HepG2 (cell line): Measurements from ENCODE around the gene TADA2A. TPM values are rescaled to one million over a fixed set of nuclear protein-coding genes. Genes with fewer than 3 reads are reported as not detected.

ENCODE experiments used
- ATAC-seq: fragments of 200-7000 bp; cut with Tn5 transposase; 3 replicates; pipeline ENCODE4 v1.9.1; 2020; ENCODE audit warnings: mild to moderate bottlenecking, moderate library complexity
- BruUV-seq: library from RNA; stranded (reverse); fragments of 400-500 nt; replicated peaks from 2 replicates; lab custom pipeline; 2021; lab: Mats Ljungman, UMichigan
- CTCF ChIA-PET: fragments of 300-600 bp; formaldehyde crosslinking; extraction: SDS; loops from one replicate; lab custom pipeline; 2021; ENCODE audit warnings: low total read pairs, inconsistent platforms, low intra/inter-chr PET ratio; lab: Yijun Ruan, JAX
- POLR2A ChIA-PET: fragments of 350-600 bp; sonication (Branson Sonifier 250); formaldehyde crosslinking; loops from one replicate; lab custom pipeline; 2020; ENCODE audit warnings: antibody characterized with exemption, inconsistent platforms; lab: Yijun Ruan, JAX
- DNase-seq: peaks from one replicate; pipeline ENCODE4 v3.0.0-alpha.2; 2015; ENCODE audit warnings: low spot score
- FAIRE-seq: peaks from 3 replicates; lab custom pipeline; 2011; peaks lifted over from hg19 to GRCh38; lab: Jason Lieb, UNC
- H2AFZ ChIP-seq: one replicate; pipeline ENCODE4 v1.6.1; 2011; ENCODE audit warnings: low read length, inconsistent platforms
- H3K27ac ChIP-seq: fragments of 300-600 bp; 3 replicates; pipeline ENCODE4 v1.8.0; 2011; ENCODE audit warnings: mixed run types, mild to moderate bottlenecking, mixed read lengths, low read length, inconsistent platforms; ENCODE audit not compliant: insufficient read depth; ENCODE audit errors: extremely low read length
- H3K27me3 ChIP-seq, 2 experiments: fragments of 200-600 bp in 1 of 2; 2 replicates in 1 of 2; 3 replicates in 1 of 2; pipeline versions ENCODE4 v1.6.0 to v1.8.0; 2011; ENCODE audit warnings: low read length in 2 of 2, mild to moderate bottlenecking in 2 of 2, moderate library complexity in 2 of 2, inconsistent platforms in 1 of 2; ENCODE audit not compliant: insufficient read depth in 2 of 2, control insufficient read depth in 1 of 2
- H3K36me3 ChIP-seq, 2 experiments: fragments of 200-600 bp in 1 of 2; replicated peaks in 1 of 2; 2 replicates in 1 of 2; 3 replicates in 1 of 2; pipeline versions ENCODE4 v1.5.1 to v1.8.0; 2011; ENCODE audit warnings: low read length in 2 of 2, inconsistent platforms in 1 of 2; ENCODE audit not compliant: insufficient read depth in 2 of 2, control insufficient read depth in 1 of 2
- H3K4me1 ChIP-seq: 2 replicates; pipeline ENCODE4 v1.5.1; 2012; ENCODE audit warnings: low read length, inconsistent platforms; ENCODE audit not compliant: insufficient read depth
- H3K4me2 ChIP-seq: 2 replicates; pipeline ENCODE4 v1.6.0; 2011; ENCODE audit warnings: low read depth, low read length, inconsistent platforms
- H3K4me3 ChIP-seq, 3 experiments: fragments of 200-600 bp in 1 of 3; sonication (generic), shearing (Covaris generic) in 1 of 3; replicated peaks in 1 of 3; 2 replicates each; pipeline ENCODE4 v1.5.1; 2011 to 2016; ENCODE audit warnings: low read length in 3 of 3, inconsistent platforms in 2 of 3, low read depth in 2 of 3, mild to moderate bottlenecking in 2 of 3, control low read depth in 1 of 3, mixed read lengths in 1 of 3; ENCODE audit not compliant: insufficient read depth in 1 of 3
- H3K79me2 ChIP-seq: one replicate; pipeline ENCODE4 v1.6.1; 2011; ENCODE audit warnings: low read length, inconsistent platforms; ENCODE audit not compliant: insufficient read depth
- H3K9ac ChIP-seq: 2 replicates; pipeline ENCODE4 v1.6.0; 2011; ENCODE audit warnings: mild to moderate bottlenecking, low read depth, low read length, inconsistent platforms; ENCODE audit not compliant: insufficient read depth
- H3K9me3 ChIP-seq: 2 replicates; pipeline ENCODE4 v1.5.1; 2012; ENCODE audit warnings: mild to moderate bottlenecking, low read length
- H4K20me1 ChIP-seq: 2 replicates; pipeline ENCODE4 v1.6.0; 2011; ENCODE audit warnings: inconsistent platforms, mild to moderate bottlenecking, low read length, moderate library complexity; ENCODE audit not compliant: insufficient read depth
- EP300 ChIP-seq, 3 experiments: sonication (generic) in 1 of 3; formaldehyde crosslinking in 1 of 3; IDR thresholded peaks; 2 replicates each; pipeline versions ENCODE4 v1.5.1 to v1.6.1; 2011 to 2020; ENCODE audit warnings: low read depth in 2 of 3, low read length in 2 of 3, borderline replicate concordance in 1 of 3, improper control_type of control experiment in 1 of 3, mild to moderate bottlenecking in 1 of 3, missing genetic modification reagents in 1 of 3, moderate library complexity in 1 of 3
- KDM1A ChIP-seq: IDR thresholded peaks from 2 replicates; pipeline ENCODE4 v1.6.1; 2016; ENCODE audit warnings: missing compliant biosample characterization
- SETDB1 ChIP-seq: sonication (generic); formaldehyde crosslinking; IDR thresholded peaks from 2 replicates; pipeline ENCODE4 v1.5.1; 2020; ENCODE audit warnings: missing genetic modification reagents, mild to moderate bottlenecking, borderline replicate concordance
- XRCC5 ChIP-seq: fragments of 200-400 bp; formaldehyde crosslinking; optimal IDR thresholded peaks from 2 replicates; pipeline ENCODE3; 2017; ENCODE audit warnings: mild to moderate bottlenecking, low read length
- ZNF251 ChIP-seq: sonication (generic); formaldehyde crosslinking; IDR thresholded peaks from 2 replicates; pipeline ENCODE4 v1.9.0; 2021; ENCODE audit warnings: mild to moderate bottlenecking, missing genetic modification reagents
- WGBS: methylation state at CpG from one replicate; pipeline ENCODE4 v1.1.6; 2017; ENCODE audit warnings: low lambda C conversion rate; 5-methylcytosine and 5-hydroxymethylcytosine counted together
- in situ Hi-C: cut with HindIII; loops from 2 replicates; pipeline ENCODE4 v1.10.0; 2017; ENCODE audit warnings: low pct_unique_long_range_greater_than_20kb; ENCODE audit not compliant: extremely low pct_ligation_motif_present
- intact Hi-C: fragments of 100-400 bp; cut with micrococcal nuclease; formaldehyde crosslinking; loops from one replicate; pipeline ENCODE4 v1.10.0; 2022; ENCODE audit not compliant: unreplicated experiment
- polyA plus RNA-seq, 8 experiments: library from polyadenylated mRNA; depleted of rRNA in 3 of 8; stranded (reverse) in 7 of 8; unstranded in 1 of 8; fragments of >200 nt; fragmentation: Illumina TruSeq in 4 of 8; extraction: Trizol in 4 of 8; gene quantifications; 2 replicates each; pipeline versions ENCODE4 v1.2.1 to v1.2.3, GENCODE V29; 2011 to 2016; ENCODE audit warnings: low read depth in 4 of 8, missing spikeins in 1 of 8, mixed read lengths in 1 of 8; ENCODE audit not compliant: insufficient read depth in 1 of 8
- total RNA-seq, 5 experiments: library from RNA; depleted of rRNA; stranded (reverse); fragments of >200 nt; fragmentation: Illumina TruSeq; extraction: Trizol; gene quantifications; 2 replicates each; pipeline ENCODE4 v1.2.3, GENCODE V29; 2016; ENCODE audit warnings: low read depth in 1 of 5
- TF ChIP-seq, protein P1 (sequence below): sonication (generic); formaldehyde crosslinking; IDR thresholded peaks from 2 replicates; pipeline ENCODE4 v1.5.0; 2020; ENCODE audit warnings: mild to moderate bottlenecking, missing genetic modification reagents, moderate library complexity
- TF ChIP-seq, protein P2 (sequence below): sonication (generic); formaldehyde crosslinking; IDR thresholded peaks from 2 replicates; pipeline ENCODE4 v1.5.1; 2020; ENCODE audit warnings: mild to moderate bottlenecking, missing genetic modification reagents, moderate library complexity
- TF ChIP-seq, protein P3 (sequence below): sonication (generic); formaldehyde crosslinking; IDR thresholded peaks from 2 replicates; pipeline ENCODE4 v1.5.0; 2020; ENCODE audit warnings: mild to moderate bottlenecking, missing genetic modification reagents

Gene TADA2A
- total and polyA plus RNA-seq, 2 of the 13 experiments (the other 11 are each of a cell fraction or from before 2014, with no cell fraction given), result 8.0 to 14.0 TPM

DNA sequence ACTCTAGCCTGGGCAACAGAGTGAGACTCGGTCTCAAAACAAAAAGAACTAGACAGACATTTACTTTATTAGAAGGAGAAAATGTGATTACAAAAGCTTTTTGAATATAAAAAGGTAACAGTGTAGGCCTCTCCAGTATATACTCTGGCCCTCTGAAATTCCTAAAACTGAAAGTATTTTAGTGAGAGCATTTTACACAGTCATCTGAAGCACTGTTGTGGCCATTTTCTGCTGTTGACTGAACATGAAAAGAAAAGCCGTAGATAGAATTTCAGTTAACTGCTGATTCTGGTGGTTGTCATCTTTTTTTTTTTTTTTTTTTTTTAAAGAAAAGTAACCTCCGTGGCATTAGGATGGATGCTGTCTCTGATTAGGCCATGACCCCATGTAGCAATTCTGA, 98.6 kb downstream of the TADA2A start:
- no peak for TF ChIP-seq EP300 (IDR thresholded peaks at IDR 0.05; ENCODE audit: low read depth in 2 of 2, low read length in 2 of 2)
- TF ChIP-seq EP300 (CRISPR knock-in tag; IDR thresholded peaks at IDR 0.05; ENCODE audit: borderline replicate concordance), result no peak
- TF ChIP-seq KDM1A (CRISPR knock-in tag), result no peak
- Histone ChIP-seq H3K9me3 (no peaks in the 10 kb centered on the region), H4K20me1 (0 out of 2 replicates have a peak, but pooled peaks cover 3% of the 10 kb centered on the region), H3K79me2 (peaks cover 83% of the 10 kb centered on the region), H3K4me1 (peaks cover 58% of the 10 kb centered on the region), H3K9ac (no peak overlapping the region), H3K27me3 (no peaks in the 10 kb centered on the region), H3K4me3 (no peak overlapping the region), H2AFZ (no peak overlapping the region), H3K36me3 (peaks cover 4 to 9% of the 10 kb centered on the region in 2 experiments; a peak in 4 of 5 replicates), H3K27ac (no peak overlapping the region), H3K4me2 (no peak overlapping the region)
- FAIRE-seq (no peak), DNase-seq (no peak), ATAC-seq (no peak)
- ChIA-PET POLR2A (no interaction called here), CTCF (no interaction called here)
- intact Hi-C loops, result no loop called here
- no TSS peak for BruUV-seq
- in situ Hi-C loops, result no loop called here
- 89% methylated on average over 3 of the region's 3 CpGs for WGBS

DNA sequence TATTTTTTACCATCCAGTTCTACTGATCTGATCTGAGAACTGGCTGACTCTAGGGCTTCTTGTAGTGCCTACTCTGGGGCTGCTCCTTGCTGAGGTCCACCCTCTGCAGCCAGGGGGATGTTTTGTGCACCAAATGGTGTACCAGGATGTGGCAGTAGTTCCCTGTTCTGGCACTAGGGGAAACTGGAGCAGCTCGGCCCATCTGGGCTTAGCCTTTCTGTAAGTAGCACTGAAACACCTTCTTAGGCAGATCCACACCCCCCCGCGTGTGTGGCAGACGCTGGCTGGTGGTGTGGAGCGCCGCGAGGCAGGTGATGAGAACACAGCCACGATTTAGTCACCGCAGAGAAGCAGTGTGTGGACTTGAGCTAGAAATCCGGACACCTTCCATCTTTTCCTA, 100.0 kb downstream of the TADA2A start:
- Histone ChIP-seq H3K27me3 (no peaks in the 10 kb centered on the region), H4K20me1 (0 out of 2 replicates have a peak, but pooled peaks cover 7% of the 10 kb centered on the region), H3K79me2 (peaks cover 79% of the 10 kb centered on the region), H3K4me2 (no peak overlapping the region), H3K9ac (no peak overlapping the region), H3K36me3 (peaks cover 7 to 17% of the 10 kb centered on the region in 2 experiments; a peak in 4 of 5 replicates), H3K9me3 (no peaks in the 10 kb centered on the region), H2AFZ (no peak overlapping the region), H3K4me3 (no peak overlapping the region), H3K27ac (no peak overlapping the region), H3K4me1 (peaks cover 45% of the 10 kb centered on the region)
- FAIRE-seq, result no peak
- peak; percentile 55 for DNase-seq
- no TSS peak for BruUV-seq
- ChIA-PET POLR2A (no interaction called here), CTCF (interaction anchor here (1.1 to 1.2 kb wide), 2 partner anchors 17 to 69 kb away, joined by 3 to 4 read pairs; partner anchors contain the start of gene DUSP14)
- intact Hi-C loops, result no loop called here
- ATAC-seq, result peak; percentile 83
- 82% methylated on average over 10 of the region's 10 CpGs for WGBS
- in situ Hi-C loops, result no loop called here
- TF ChIP-seq SETDB1 (no peak), XRCC5 (peak; percentile 35), ZNF251 (CRISPR knock-in tag) (no peak)
- TF ChIP-seq, protein P1, sequence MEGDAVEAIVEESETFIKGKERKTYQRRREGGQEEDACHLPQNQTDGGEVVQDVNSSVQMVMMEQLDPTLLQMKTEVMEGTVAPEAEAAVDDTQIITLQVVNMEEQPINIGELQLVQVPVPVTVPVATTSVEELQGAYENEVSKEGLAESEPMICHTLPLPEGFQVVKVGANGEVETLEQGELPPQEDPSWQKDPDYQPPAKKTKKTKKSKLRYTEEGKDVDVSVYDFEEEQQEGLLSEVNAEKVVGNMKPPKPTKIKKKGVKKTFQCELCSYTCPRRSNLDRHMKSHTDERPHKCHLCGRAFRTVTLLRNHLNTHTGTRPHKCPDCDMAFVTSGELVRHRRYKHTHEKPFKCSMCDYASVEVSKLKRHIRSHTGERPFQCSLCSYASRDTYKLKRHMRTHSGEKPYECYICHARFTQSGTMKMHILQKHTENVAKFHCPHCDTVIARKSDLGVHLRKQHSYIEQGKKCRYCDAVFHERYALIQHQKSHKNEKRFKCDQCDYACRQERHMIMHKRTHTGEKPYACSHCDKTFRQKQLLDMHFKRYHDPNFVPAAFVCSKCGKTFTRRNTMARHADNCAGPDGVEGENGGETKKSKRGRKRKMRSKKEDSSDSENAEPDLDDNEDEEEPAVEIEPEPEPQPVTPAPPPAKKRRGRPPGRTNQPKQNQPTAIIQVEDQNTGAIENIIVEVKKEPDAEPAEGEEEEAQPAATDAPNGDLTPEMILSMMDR (CRISPR knock-in tag), result peak; percentile 44
- TF ChIP-seq, protein P2, sequence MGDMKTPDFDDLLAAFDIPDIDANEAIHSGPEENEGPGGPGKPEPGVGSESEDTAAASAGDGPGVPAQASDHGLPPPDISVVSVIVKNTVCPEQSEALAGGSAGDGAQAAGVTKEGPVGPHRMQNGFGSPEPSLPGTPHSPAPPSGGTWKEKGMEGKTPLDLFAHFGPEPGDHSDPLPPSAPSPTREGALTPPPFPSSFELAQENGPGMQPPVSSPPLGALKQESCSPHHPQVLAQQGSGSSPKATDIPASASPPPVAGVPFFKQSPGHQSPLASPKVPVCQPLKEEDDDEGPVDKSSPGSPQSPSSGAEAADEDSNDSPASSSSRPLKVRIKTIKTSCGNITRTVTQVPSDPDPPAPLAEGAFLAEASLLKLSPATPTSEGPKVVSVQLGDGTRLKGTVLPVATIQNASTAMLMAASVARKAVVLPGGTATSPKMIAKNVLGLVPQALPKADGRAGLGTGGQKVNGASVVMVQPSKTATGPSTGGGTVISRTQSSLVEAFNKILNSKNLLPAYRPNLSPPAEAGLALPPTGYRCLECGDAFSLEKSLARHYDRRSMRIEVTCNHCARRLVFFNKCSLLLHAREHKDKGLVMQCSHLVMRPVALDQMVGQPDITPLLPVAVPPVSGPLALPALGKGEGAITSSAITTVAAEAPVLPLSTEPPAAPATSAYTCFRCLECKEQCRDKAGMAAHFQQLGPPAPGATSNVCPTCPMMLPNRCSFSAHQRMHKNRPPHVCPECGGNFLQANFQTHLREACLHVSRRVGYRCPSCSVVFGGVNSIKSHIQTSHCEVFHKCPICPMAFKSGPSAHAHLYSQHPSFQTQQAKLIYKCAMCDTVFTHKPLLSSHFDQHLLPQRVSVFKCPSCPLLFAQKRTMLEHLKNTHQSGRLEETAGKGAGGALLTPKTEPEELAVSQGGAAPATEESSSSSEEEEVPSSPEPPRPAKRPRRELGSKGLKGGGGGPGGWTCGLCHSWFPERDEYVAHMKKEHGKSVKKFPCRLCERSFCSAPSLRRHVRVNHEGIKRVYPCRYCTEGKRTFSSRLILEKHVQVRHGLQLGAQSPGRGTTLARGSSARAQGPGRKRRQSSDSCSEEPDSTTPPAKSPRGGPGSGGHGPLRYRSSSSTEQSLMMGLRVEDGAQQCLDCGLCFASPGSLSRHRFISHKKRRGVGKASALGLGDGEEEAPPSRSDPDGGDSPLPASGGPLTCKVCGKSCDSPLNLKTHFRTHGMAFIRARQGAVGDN (CRISPR knock-in tag), result peak; percentile 42
- TF ChIP-seq, protein P3, sequence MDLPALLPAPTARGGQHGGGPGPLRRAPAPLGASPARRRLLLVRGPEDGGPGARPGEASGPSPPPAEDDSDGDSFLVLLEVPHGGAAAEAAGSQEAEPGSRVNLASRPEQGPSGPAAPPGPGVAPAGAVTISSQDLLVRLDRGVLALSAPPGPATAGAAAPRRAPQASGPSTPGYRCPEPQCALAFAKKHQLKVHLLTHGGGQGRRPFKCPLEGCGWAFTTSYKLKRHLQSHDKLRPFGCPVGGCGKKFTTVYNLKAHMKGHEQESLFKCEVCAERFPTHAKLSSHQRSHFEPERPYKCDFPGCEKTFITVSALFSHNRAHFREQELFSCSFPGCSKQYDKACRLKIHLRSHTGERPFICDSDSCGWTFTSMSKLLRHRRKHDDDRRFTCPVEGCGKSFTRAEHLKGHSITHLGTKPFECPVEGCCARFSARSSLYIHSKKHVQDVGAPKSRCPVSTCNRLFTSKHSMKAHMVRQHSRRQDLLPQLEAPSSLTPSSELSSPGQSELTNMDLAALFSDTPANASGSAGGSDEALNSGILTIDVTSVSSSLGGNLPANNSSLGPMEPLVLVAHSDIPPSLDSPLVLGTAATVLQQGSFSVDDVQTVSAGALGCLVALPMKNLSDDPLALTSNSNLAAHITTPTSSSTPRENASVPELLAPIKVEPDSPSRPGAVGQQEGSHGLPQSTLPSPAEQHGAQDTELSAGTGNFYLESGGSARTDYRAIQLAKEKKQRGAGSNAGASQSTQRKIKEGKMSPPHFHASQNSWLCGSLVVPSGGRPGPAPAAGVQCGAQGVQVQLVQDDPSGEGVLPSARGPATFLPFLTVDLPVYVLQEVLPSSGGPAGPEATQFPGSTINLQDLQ (CRISPR knock-in tag), result no peak
